Lung (tissue), 16 donors: ENCODE results near the gene AMZ1. TPM values are rescaled to one million over a fixed set of nuclear protein-coding genes. Genes with fewer than 3 reads are reported as not detected.

Experiments used
- ATAC-seq: fragments of 200-7000 bp; cut with Tn5 transposase; one replicate; pipeline ENCODE4 v1.9.1; 2020; ENCODE audit warnings: moderate number of reproducible peaks; ENCODE audit not compliant: insufficient read depth, low FRiP score
- DNase-seq, 3 donors: peaks; one replicate each; pipeline ENCODE4 v3.0.0-alpha.2; 2013 to 2017
- H3K27ac ChIP-seq, 2 donors: one replicate each; pipeline ENCODE4 v1.5.1; 2013; ENCODE audit warnings: mild to moderate bottlenecking in 2 of 2, moderate library complexity in 2 of 2, control low read depth in 1 of 2, inconsistent platforms in 1 of 2, low read depth in 1 of 2, low read length in 1 of 2
- H3K27me3 ChIP-seq, 3 donors: one replicate each; pipeline ENCODE4 v1.5.1; 2013; ENCODE audit warnings: low read length in 2 of 3; ENCODE audit not compliant: control insufficient read depth in 3 of 3, insufficient read depth in 3 of 3
- H3K36me3 ChIP-seq, 4 donors: one replicate each; pipeline ENCODE4 v1.5.1; 2013; ENCODE audit warnings: low read length in 4 of 4, mild to moderate bottlenecking in 1 of 4, moderate library complexity in 1 of 4; ENCODE audit not compliant: control insufficient read depth in 4 of 4, insufficient read depth in 4 of 4
- H3K4me1 ChIP-seq, 5 donors: one replicate each; pipeline ENCODE4 v1.5.1; 2013; ENCODE audit warnings: low read length in 5 of 5, mild to moderate bottlenecking in 2 of 5, moderate library complexity in 1 of 5; ENCODE audit not compliant: control insufficient read depth in 5 of 5, insufficient read depth in 5 of 5
- H3K4me3 ChIP-seq: one replicate; pipeline ENCODE4 v1.5.1; 2013; ENCODE audit warnings: mild to moderate bottlenecking, control low read depth, moderate library complexity
- H3K9ac ChIP-seq, 2 donors: one replicate each; pipeline ENCODE4 v1.5.1; 2013; ENCODE audit warnings: low read length in 2 of 2, control low read depth in 1 of 2; ENCODE audit not compliant: insufficient read depth in 1 of 2
- H3K9me3 ChIP-seq, 4 donors: one replicate each; pipeline ENCODE4 v1.5.1; 2013; ENCODE audit warnings: low read length in 3 of 4, mild to moderate bottlenecking in 1 of 4, moderate library complexity in 1 of 4; ENCODE audit not compliant: control insufficient read depth in 4 of 4, insufficient read depth in 3 of 4
- WGBS, 2 donors: extraction: QIAGEN DNeasy Blood & Tissue Kit; methylation state at CpG; one replicate each; pipeline ENCODE4 v1.1.7; 2013; 5-methylcytosine and 5-hydroxymethylcytosine counted together
- long read RNA-seq, 5 donors: transcript quantifications; one replicate each; lab custom pipeline, GENCODE V29; 2026
- polyA plus RNA-seq, 2 donors: library from polyadenylated mRNA; stranded (reverse); fragments of 200-250 nt; gene quantifications; one replicate each; pipeline ENCODE4 v1.2.1, GENCODE V29; 2013
- total RNA-seq, 2 donors: library from RNA; depleted of rRNA in 1 of 2; stranded (reverse); fragments of >200 nt in 1 of 2; gene quantifications; one replicate each; pipeline ENCODE4 v1.2.1, GENCODE V29; 2014 to 2021
- TF ChIP-seq, protein P1 (sequence below): IDR thresholded peaks from 2 replicates; pipeline ENCODE4 v1.5.1; 2012; ENCODE audit warnings: mild to moderate bottlenecking; ENCODE audit errors: control extremely low read depth, extremely low read depth
- donor health status: control.
- donor health status: control.
- donor health status: Bipolar disorder and iron deficiency.
- donor health status: healthy.
- donor health status: DM: yes; HTN: yes; CAD: no.

Gene AMZ1, protein sequence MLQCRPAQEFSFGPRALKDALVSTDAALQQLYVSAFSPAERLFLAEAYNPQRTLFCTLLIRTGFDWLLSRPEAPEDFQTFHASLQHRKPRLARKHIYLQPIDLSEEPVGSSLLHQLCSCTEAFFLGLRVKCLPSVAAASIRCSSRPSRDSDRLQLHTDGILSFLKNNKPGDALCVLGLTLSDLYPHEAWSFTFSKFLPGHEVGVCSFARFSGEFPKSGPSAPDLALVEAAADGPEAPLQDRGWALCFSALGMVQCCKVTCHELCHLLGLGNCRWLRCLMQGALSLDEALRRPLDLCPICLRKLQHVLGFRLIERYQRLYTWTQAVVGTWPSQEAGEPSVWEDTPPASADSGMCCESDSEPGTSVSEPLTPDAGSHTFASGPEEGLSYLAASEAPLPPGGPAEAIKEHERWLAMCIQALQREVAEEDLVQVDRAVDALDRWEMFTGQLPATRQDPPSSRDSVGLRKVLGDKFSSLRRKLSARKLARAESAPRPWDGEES
- total RNA-seq (1 to 10 TPM in 1 of 2 donors, under 1 TPM in 1; 0.65 to 8.3 TPM), polyA plus RNA-seq (under 1 TPM; 0.13 to 0.39 TPM)
- long read RNA-seq, donor 1, partial matches to known transcripts, result 31 of 31 reads
- long read RNA-seq, donor 1, other reads (novel, unspliced or antisense), result 0 of 31 reads
- long read RNA-seq, donor 2, result 0 reads
- long read RNA-seq, donor 3, result 0 reads
- long read RNA-seq, donor 4, partial matches to known transcripts, result 0 of 6 reads
- long read RNA-seq, donor 4, other reads (novel, unspliced or antisense), result 6 of 6 reads
- long read RNA-seq, donor 5, partial matches to known transcripts, result 35 of 35 reads
- long read RNA-seq, donor 5, other reads (novel, unspliced or antisense), result 0 of 35 reads

DNA sequence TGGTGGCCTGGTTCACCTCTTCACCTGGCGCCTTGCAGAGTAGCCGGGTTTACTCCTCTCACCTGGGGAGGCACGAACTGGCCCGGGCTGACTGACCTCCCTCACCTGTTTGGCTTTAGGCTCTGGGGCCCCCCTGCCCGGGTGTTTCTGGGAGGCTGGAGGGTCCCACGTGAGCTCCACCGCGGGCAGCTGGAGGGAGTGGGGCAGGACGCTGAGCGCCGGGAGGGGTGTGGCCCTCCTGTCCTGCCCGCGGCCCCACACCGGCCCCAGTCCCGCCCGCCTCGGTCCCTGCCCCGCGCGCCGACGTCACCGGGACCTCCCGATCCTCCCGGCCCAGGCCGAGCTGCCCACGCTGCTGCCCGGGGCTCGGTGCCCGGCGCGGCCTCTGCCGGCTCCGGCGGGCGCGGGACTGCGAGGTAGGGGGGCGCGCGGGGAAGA is at the start of gene AMZ1:
AMZ1 (plus strand) TSS at position 322 of the 438 bp plus-strand sequence. CDS start 12,250 bp downstream, outside the sequence.
- no peaks in the 10 kb centered on the region for H3K36me3 ChIP-seq
- peaks cover 0 to 16% (median 0%) of the 10 kb centered on the region in 5 donors for H3K4me1 ChIP-seq
- H3K4me3 ChIP-seq, result no peak within 1 kb of the TSS
- DNase-seq, result no peak
- peaks cover 0 to 6% (median under 1%) of the 10 kb centered on the region in 4 donors for H3K9me3 ChIP-seq
- peaks cover 2 to 30% (median 23%) of the 10 kb centered on the region in 3 donors for H3K27me3 ChIP-seq
- H3K9ac ChIP-seq, result no peak within 1 kb of the TSS
- no peak within 1 kb of the TSS for H3K27ac ChIP-seq
- 3 to 7% methylated on average over 19 to 41 of the region's 41 CpGs for WGBS, 2 donors
- no peak for ATAC-seq
- TF ChIP-seq, protein P1, sequence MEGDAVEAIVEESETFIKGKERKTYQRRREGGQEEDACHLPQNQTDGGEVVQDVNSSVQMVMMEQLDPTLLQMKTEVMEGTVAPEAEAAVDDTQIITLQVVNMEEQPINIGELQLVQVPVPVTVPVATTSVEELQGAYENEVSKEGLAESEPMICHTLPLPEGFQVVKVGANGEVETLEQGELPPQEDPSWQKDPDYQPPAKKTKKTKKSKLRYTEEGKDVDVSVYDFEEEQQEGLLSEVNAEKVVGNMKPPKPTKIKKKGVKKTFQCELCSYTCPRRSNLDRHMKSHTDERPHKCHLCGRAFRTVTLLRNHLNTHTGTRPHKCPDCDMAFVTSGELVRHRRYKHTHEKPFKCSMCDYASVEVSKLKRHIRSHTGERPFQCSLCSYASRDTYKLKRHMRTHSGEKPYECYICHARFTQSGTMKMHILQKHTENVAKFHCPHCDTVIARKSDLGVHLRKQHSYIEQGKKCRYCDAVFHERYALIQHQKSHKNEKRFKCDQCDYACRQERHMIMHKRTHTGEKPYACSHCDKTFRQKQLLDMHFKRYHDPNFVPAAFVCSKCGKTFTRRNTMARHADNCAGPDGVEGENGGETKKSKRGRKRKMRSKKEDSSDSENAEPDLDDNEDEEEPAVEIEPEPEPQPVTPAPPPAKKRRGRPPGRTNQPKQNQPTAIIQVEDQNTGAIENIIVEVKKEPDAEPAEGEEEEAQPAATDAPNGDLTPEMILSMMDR, result no peak

DNA sequence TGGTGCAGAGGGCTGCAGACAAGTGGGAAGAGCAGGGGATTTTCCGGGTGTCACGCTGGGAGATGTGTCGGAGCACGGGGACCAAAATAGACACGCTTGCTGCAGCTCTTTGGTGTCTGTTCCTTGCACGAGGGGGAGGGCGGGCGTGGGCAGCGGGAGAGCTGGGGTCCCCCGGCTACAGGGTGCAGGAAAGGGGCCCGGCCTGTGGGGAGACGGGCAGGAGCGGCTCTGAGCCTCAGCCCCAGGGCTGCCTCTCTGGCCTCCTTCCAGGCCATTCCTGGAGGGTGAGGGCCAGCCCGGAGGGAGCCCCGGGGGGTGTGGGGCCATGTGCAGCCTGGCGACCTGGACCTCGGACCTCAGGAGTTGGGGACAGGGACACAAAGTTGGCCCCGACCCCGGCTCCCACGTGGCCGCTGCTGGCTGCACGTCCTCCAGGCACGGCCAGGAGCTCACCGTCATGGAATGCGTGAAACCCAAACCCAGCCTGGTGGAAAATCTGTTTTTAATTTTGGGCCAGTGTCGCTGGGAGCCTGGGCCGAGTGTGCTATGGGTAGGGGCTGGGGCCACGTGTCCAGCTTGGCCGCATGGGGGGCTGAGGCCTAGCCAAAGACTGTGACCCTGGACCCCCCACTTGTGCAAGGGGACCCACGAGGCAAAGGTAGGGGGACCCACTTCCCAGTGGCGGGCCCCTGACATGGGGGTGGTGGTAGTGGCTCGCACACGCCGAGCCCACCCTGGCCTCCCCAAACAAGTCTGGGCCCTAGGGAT is 49.6 kb upstream of the AMZ1 start:
- no peaks in the 10 kb centered on the region for H3K27me3 ChIP-seq
- DNase-seq, result no peak
- peaks cover 10 to 57% (median 30%) of the 10 kb centered on the region in 5 donors for H3K4me1 ChIP-seq
- 72 to 80% methylated on average over 34 of the region's 34 CpGs for WGBS, 2 donors
- no peaks in the 10 kb centered on the region for H3K9me3 ChIP-seq
- no peak overlapping the region for H3K4me3 ChIP-seq
- no peak overlapping the region for H3K9ac ChIP-seq
- peaks cover 0 to 9% (median 3%) of the 10 kb centered on the region in 4 donors for H3K36me3 ChIP-seq
- TF ChIP-seq, protein P1, result no peak
- H3K27ac ChIP-seq, result no peak overlapping the region
- no peak for ATAC-seq

DNA sequence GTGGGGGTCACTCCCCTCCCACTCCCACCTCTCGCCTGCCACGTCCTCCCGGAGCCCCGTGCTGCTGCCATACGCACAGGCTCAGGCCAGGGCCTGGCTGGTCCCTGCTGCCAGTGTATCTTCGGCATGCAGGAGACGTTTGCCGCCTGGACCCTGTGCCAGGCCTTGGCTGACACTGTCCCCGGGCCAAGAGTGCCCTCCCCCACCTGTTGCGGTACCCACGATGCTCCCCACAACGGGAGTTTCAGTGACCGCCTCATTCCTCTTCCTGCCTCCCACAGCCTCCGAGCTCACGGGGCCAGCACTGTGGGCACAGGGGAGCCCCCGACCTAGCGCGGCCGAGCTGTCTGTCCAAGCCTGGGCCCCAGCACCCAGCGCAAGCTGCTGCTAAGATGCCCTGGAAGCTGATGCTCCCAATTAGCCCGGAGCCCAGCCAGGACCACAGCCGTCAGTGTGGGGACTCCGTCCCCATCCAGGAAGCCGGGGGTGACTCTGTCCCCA is 48.8 kb upstream of the AMZ1 start:
- DNase-seq (no peak), ATAC-seq (no peak)
- Histone ChIP-seq H3K27ac (no peak overlapping the region), H3K9me3 (no peaks in the 10 kb centered on the region), H3K36me3 (peaks cover 0 to 9% (median 3%) of the 10 kb centered on the region in 4 donors), H3K4me1 (peaks cover 10 to 57% (median 25%) of the 10 kb centered on the region in 5 donors), H3K4me3 (no peak overlapping the region), H3K27me3 (no peaks in the 10 kb centered on the region), H3K9ac (no peak overlapping the region)
- 86 to 87% methylated on average over 24 of the region's 24 CpGs for WGBS, 2 donors
- TF ChIP-seq, protein P1, result no peak
